Measurements from ENCODE around the gene METTL25.
A peak's percentile ranks its signal among the peaks of the same experiment; 100 is the strongest.

Gene METTL25

DNA sequence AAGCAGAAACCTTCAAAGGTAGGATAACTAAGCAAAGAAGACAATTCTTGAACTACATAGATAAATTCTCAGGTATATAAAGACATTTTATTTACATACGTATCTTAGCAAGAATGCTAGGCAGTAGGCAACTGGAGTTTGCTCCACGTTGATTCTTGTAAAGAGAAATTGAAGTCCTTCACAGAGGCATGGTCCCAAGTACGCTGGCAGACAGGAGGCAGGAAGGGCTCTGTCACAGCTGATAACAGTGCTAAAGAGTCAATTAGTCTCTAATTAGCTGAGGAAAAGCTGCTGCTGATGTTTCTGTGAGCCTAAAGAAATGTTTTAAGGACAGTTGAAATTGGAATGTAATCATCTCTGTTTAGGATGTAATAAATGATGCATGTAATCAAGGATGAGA, 146.8 kb downstream of the METTL25 start:
- TF ChIP-seq, protein P1, sequence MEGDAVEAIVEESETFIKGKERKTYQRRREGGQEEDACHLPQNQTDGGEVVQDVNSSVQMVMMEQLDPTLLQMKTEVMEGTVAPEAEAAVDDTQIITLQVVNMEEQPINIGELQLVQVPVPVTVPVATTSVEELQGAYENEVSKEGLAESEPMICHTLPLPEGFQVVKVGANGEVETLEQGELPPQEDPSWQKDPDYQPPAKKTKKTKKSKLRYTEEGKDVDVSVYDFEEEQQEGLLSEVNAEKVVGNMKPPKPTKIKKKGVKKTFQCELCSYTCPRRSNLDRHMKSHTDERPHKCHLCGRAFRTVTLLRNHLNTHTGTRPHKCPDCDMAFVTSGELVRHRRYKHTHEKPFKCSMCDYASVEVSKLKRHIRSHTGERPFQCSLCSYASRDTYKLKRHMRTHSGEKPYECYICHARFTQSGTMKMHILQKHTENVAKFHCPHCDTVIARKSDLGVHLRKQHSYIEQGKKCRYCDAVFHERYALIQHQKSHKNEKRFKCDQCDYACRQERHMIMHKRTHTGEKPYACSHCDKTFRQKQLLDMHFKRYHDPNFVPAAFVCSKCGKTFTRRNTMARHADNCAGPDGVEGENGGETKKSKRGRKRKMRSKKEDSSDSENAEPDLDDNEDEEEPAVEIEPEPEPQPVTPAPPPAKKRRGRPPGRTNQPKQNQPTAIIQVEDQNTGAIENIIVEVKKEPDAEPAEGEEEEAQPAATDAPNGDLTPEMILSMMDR (conservative IDR thresholded peaks at IDR 0.05; ENCODE audit: low read depth, low read length) = no peak
- no peak overlapping the region for H3K4me3 ChIP-seq (ENCODE audit: low read length)
- no peak for DNase-seq (ENCODE audit: low read depth)

DNA sequence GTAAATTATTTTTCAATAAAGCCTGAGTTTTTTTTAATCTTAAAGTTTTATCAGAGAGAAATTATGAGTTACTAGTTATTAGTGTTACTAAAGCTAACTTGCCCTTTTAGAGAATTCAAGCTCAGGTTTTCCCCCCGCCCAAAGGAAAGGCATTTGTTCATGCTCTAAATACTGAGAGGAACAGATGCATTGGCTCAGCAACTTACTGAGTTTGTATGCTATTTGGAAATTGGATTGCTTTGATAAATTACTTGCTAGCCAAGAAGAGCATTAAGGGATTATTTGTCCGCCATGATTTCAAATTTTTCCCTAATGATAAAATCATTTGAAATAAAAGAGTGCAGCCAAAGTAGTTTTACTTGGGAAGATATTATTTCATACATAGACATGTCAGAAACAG, 149.4 kb downstream of the METTL25 start:
- TF ChIP-seq, protein P1 (conservative IDR thresholded peaks at IDR 0.05; ENCODE audit: low read depth, low read length) = no peak
- H3K4me3 ChIP-seq (ENCODE audit: low read length) = no peak overlapping the region
- no peak for DNase-seq (ENCODE audit: low read depth)

DNA sequence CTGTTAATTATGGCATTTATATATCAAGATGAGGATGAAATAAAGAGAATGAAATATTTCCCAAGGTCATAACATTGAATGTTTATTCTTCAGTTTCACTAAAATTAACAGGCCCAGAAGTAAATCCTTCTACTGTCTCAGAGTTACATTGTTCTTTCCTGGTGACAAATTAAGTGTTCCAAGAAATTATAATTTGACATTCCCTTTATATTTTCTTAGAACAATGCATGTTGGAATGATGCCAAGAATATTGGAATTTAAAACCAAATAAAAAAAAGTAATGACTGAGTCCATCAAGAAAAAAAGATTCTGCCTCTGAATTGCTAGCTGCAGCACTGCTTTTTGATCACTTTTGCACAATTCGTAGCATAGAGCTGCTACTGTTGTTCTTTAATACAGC, 152.1 kb downstream of the METTL25 start:
- H3K4me3 ChIP-seq (ENCODE audit: low read length) = no peak overlapping the region

DNA sequence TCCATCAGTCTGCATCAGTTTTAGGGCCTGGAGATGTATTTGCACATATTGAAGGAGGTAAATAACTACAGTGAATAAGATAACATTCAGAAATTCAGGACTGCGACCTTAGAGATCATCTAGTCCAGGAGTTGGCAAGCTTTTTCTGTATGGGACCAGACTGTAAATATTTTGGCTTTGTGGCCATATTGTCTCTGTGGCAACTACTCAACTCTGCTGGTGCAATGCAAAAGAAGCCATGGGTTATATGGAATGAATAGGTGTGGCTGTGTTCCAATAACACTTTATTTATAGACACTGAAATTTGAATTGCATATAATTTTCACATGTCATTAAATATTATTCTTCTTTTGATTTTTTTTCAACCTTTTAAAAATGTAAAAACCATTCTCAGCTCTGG, 156.6 kb downstream of the METTL25 start:
- no peak for DNase-seq (ENCODE audit: low read depth)
- TF ChIP-seq, protein P1 (conservative IDR thresholded peaks at IDR 0.05; ENCODE audit: low read depth, low read length) = no peak
- no peak overlapping the region for H3K4me3 ChIP-seq (ENCODE audit: low read length)

More for the DNA sequence above, 152.1 kb downstream of the METTL25 start:
- DNase-seq (ENCODE audit: low read depth) = no peak
- TF ChIP-seq, protein P1 (conservative IDR thresholded peaks at IDR 0.05; ENCODE audit: low read depth, low read length) = no peak

DNA sequence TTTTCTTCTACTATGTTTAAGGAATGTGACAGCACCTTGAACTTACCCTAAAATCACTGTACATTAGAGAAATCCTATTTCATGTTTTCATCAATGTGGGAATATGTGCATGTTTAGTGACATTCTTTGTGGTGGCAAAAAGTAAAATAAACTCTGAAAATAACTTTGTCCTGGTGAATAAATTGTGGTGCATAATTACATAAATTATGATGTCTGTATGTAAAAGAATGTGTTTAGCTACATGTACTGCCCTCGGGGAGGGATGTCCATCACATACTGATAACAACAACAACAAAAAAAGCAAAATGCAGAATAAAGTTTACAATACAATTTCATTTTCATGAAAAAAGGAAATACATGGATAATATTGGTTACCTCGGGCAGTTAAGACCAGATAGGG, 157.3 kb downstream of the METTL25 start:
- TF ChIP-seq, protein P1 (conservative IDR thresholded peaks at IDR 0.05; ENCODE audit: low read depth, low read length) = no peak
- no peak overlapping the region for H3K4me3 ChIP-seq (ENCODE audit: low read length)

DNA sequence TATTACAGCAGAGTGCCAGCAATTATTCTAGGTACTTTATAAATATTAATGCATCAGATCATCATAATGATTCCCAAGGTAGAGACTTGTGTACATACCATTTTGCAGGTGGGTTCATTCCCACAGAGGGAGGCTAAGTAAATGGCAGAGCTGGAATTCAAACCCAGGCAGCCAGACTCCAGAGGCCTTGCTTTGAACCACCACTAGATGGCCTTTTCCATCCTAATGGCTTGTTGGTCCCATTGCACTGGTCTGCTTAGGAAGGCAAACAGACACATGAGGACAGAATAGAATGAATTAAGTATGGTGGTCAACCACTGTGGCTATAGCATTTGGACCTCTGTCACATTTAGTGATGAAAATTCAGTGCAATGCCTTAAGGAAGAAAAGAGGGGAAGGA, 158.7 kb downstream of the METTL25 start:
- DNase-seq (ENCODE audit: low read depth) = no peak

More for the DNA sequence above, 157.3 kb downstream of the METTL25 start:
- no peak for DNase-seq (ENCODE audit: low read depth)

DNA sequence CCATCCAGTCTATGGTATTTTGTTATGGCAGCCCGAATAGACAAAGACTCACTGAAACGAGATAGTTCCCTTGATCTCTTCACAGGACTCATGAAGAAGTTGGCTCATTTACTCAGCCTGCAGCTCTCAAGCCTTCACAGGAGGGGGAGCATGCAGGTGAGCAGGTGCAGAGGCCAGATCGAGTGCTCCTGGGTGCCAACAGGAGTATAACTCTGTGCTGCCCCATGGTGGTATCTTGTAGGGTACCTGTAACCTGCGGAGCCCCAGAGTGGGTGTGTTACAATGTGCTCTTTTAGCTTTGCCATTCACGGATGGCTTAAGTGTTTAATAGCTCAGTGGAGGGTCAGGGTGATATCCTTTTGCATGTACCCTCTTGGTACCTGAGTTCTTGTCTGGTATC, 159.5 kb downstream of the METTL25 start:
- H3K4me3 ChIP-seq (ENCODE audit: low read length) = no peak overlapping the region
- no peak for DNase-seq (ENCODE audit: low read depth)
- TF ChIP-seq, protein P1 (conservative IDR thresholded peaks at IDR 0.05; ENCODE audit: low read depth, low read length) = no peak

More for the DNA sequence above, 158.7 kb downstream of the METTL25 start:
- no peak overlapping the region for H3K4me3 ChIP-seq (ENCODE audit: low read length)
- TF ChIP-seq, protein P1 (conservative IDR thresholded peaks at IDR 0.05; ENCODE audit: low read depth, low read length) = peak; percentile 55

Data from retinal pigment epithelial cell (primary cell).